Measurements from ENCODE around the gene PIK3R2.

DNA sequence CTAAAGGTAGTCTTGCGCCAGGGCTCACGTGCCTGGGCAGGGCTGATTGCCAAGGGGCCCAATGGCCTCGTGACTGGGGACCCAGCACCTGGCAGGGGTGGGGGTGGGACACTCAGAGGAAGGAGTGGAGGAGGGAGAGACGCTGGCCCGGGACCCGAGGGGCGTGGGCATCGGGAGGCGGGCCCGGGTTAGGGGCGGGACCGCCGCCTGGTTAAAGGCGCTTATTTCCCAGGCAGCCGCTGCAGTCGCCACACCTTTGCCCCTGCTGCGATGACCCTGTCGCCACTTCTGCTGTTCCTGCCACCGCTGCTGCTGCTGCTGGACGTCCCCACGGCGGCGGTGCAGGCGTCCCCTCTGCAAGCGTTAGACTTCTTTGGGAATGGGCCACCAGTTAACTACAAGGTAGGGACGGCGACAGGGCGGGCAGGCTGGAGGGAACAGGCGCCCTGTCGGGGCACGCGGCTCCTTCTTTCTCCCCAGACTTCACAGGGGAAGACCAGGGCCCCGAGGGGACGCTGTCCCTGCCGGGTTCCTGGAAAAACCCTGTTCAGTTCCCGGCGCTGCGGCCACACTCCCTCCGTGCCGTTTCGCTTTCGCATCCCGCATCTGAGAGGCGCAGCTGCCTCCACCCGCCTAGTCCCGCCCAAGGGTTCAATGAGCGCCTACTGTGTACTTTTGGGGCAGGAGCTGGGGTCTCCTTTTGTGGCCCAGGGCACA is 20.8 kb downstream of the PIK3R2 start, which contains the start of gene IFI30:
- TF ChIP-seq, protein P1, sequence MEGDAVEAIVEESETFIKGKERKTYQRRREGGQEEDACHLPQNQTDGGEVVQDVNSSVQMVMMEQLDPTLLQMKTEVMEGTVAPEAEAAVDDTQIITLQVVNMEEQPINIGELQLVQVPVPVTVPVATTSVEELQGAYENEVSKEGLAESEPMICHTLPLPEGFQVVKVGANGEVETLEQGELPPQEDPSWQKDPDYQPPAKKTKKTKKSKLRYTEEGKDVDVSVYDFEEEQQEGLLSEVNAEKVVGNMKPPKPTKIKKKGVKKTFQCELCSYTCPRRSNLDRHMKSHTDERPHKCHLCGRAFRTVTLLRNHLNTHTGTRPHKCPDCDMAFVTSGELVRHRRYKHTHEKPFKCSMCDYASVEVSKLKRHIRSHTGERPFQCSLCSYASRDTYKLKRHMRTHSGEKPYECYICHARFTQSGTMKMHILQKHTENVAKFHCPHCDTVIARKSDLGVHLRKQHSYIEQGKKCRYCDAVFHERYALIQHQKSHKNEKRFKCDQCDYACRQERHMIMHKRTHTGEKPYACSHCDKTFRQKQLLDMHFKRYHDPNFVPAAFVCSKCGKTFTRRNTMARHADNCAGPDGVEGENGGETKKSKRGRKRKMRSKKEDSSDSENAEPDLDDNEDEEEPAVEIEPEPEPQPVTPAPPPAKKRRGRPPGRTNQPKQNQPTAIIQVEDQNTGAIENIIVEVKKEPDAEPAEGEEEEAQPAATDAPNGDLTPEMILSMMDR (IDR thresholded peaks at IDR 0.05; ENCODE audit: low read length) = no peak
- no peak for TF ChIP-seq EZH2 (IDR thresholded peaks at IDR 0.05; ENCODE audit: borderline replicate concordance, low read length)

Measured in OCI-LY1 (cell line).